ENCODE data around the gene GPC2. TPM values are rescaled to one million over a fixed set of nuclear protein-coding genes. Genes with fewer than 3 reads are reported as not detected.
A peak's percentile ranks its signal among the peaks of the same experiment; 100 is the strongest.
"Not testable (repeated sequence)": the region's sequence is repeated elsewhere in the genome, so short reads cannot be mapped to it uniquely, and the experiment has no call there.

The GPC2 gene, protein sequence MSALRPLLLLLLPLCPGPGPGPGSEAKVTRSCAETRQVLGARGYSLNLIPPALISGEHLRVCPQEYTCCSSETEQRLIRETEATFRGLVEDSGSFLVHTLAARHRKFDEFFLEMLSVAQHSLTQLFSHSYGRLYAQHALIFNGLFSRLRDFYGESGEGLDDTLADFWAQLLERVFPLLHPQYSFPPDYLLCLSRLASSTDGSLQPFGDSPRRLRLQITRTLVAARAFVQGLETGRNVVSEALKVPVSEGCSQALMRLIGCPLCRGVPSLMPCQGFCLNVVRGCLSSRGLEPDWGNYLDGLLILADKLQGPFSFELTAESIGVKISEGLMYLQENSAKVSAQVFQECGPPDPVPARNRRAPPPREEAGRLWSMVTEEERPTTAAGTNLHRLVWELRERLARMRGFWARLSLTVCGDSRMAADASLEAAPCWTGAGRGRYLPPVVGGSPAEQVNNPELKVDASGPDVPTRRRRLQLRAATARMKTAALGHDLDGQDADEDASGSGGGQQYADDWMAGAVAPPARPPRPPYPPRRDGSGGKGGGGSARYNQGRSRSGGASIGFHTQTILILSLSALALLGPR
- 16.7 and 17.2 TPM in 2 replicates for total RNA-seq (2014; rRNA removed; shearing (Covaris generic))

DNA sequence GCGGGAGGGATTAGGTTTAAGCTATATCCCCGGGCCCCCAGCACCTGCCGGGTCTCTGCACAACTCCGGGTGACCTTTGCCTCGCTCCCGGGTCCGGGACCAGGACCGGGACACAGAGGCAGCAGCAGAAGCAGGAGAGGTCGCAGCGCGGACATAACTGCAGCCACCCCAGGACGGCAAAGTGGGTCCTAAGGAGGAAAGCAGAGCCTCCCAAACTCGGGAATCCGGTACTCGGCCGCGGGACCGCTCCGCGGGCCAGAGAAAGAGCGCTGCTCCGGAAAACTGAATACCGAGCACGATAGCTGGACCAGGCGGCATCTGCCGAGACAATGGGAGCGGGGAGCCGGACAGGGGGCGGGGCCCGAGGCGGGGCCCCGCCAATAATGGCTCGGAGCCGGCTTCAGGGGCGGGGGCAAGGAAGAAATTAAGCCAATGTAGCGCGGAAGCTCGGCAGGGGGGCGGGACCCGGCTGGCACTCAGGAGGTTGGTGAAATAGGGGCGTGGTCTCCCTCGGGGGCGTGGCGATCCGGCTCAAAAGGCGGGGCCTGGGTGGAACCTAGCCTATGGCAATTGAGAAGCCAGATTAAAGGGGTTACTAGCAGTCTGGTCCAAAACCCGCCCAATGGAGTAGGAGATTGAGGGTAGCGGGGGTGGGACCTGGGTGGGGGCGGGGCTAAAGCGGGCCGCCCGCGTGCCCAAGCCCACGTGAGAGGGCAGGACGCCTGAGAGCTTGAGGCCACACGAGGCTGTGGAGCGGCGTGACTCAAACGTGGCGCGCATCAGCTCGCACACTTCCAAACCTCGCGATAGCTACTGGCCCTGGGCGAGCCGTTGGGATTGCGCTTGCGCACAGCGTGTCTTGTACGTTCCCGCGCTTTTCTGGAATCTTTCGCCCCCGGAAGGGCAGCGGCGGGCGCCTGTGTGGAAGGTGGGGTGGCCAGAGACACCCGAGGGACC, at the start of gene GPC2, which contains the start of gene STAG3:
GPC2 (minus strand) TSS at position 337 of the 957 bp plus-strand sequence; CDS start at position 155, 182 bp downstream.
STAG3 (plus strand) TSS at position 874 of the 957 bp plus-strand sequence. CDS start 2,639 bp downstream, outside the sequence.
- H3K4me3 ChIP-seq = peak within 1 kb of the TSS; percentile 83
- H3K4me1 ChIP-seq = 0 out of 2 replicates have a peak, but pooled peaks cover 3% of the 10 kb centered on the region
- peak; percentile 99 for DNase-seq
- H3K27me3 ChIP-seq = no peaks in the 10 kb centered on the region
- H3K27ac ChIP-seq = peak within 1 kb of the TSS; percentile 45
- no peaks in the 10 kb centered on the region for H3K9me3 ChIP-seq (replicated peaks)
- H3K36me3 ChIP-seq = peaks cover 8% of the 10 kb centered on the region

- not testable (repeated sequence) for H3K9me3 ChIP-seq (replicated peaks); H3K27me3 ChIP-seq; H3K36me3 ChIP-seq; H3K27ac ChIP-seq; DNase-seq; H3K4me1 ChIP-seq; H3K4me3 ChIP-seq
These were observed 47.7 kb upstream of the GPC2 start for GRCh38 chr7:100224891-100225290.

GRCh38 chr7:100223376-100223927, 46.3 kb upstream of the GPC2 start:
- not testable (repeated sequence) for H3K9me3 ChIP-seq (replicated peaks); H3K4me1 ChIP-seq; H3K27me3 ChIP-seq; H3K4me3 ChIP-seq; H3K27ac ChIP-seq; DNase-seq; H3K36me3 ChIP-seq

DNA sequence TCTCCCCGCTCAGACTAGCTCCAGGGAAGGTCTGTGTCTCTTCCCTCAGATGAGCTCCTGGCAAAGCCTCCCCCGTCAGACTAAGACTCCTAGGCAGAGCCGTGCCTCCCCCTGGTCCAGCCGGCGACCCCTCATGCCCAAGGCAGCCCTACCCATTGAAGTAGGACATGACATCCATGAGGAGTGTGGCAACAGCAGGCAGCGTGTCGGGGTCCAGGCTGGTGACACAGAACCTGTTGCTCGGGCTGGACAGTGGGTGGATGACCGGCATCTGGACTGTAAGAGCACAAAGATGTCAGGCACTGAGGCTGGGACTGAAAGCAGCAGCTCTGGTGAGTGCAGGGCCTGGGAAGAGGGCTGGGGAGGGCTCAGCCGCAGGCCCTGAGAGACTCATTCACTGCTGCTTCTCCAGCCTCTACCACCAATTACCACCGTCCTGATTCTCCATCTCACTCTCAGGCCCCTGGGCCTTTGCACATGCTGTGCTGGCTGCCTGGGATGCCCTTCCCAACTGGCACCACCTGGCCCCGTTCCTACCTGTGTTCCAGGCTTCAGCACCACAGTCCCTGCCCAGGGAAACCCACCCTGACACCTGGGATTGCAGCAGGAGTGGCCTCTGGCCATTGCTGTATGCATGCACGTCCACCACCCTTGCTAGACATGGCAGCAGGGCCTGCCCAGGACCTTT, 45.4 kb upstream of the GPC2 start:
- Histone ChIP-seq H3K4me3 (no peak overlapping the region), H3K36me3 (no peaks in the 10 kb centered on the region), H3K9me3 (replicated peaks) (no peaks in the 10 kb centered on the region), H3K4me1 (no peaks in the 10 kb centered on the region), H3K27me3 (no peaks in the 10 kb centered on the region), H3K27ac (no peak overlapping the region)
- no peak for DNase-seq

- Histone ChIP-seq H3K27ac (no peak overlapping the region), H3K9me3 (replicated peaks) (no peaks in the 10 kb centered on the region), H3K4me1 (no peaks in the 10 kb centered on the region), H3K4me3 (no peak overlapping the region), H3K27me3 (no peaks in the 10 kb centered on the region), H3K36me3 (no peaks in the 10 kb centered on the region)
- DNase-seq = no peak
These were observed 44.7 kb upstream of the GPC2 start for GRCh38 chr7:100221767-100222444.

DNA sequence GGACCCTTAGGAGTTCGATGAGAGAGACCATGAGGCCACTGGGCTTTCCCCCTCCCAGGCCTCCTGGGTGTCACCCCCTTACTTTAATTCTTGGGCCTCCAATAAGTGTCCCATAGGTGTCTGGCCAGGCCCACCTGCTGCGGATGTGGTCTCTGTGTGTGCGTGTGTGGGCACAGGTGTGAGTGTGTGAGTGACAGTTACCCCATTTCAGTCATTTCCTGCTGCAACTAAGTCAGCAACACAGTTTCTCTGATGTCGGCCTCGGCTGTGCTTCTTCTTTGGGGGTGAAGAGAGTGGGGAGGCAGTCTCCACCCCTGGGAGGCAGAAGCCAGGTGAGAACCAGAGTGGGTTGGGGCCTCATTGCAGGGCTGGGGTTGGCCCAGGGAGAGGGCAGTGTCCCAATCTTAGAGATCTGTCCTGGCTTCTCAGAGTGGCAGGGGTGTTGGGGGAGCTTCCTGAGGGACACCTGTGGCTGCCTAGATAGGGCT, 44.1 kb upstream of the GPC2 start:
- Histone ChIP-seq H3K27ac (no peak overlapping the region), H3K4me3 (no peak overlapping the region), H3K27me3 (no peaks in the 10 kb centered on the region), H3K4me1 (no peaks in the 10 kb centered on the region), H3K36me3 (no peaks in the 10 kb centered on the region), H3K9me3 (replicated peaks) (no peaks in the 10 kb centered on the region)
- no peak for DNase-seq

GRCh38 chr7:100220586-100221230, 43.5 kb upstream of the GPC2 start:
- no peaks in the 10 kb centered on the region for H3K4me1 ChIP-seq
- H3K27ac ChIP-seq = no peak overlapping the region
- H3K4me3 ChIP-seq = no peak overlapping the region
- H3K36me3 ChIP-seq = no peaks in the 10 kb centered on the region
- no peak for DNase-seq
- no peaks in the 10 kb centered on the region for H3K9me3 ChIP-seq (replicated peaks)
- H3K27me3 ChIP-seq = no peaks in the 10 kb centered on the region

GRCh38 chr7:100219801-100220585, 42.8 kb upstream of the GPC2 start, which contains the start of gene PVRIG:
PVRIG (plus strand) TSS chr7:100219949; CDS start chr7:100219971, 22 bp downstream.
- H3K27me3 ChIP-seq; DNase-seq; H3K36me3 ChIP-seq; H3K4me1 ChIP-seq; H3K9me3 ChIP-seq (replicated peaks); H3K4me3 ChIP-seq; H3K27ac ChIP-seq: not testable (repeated sequence)

DNA sequence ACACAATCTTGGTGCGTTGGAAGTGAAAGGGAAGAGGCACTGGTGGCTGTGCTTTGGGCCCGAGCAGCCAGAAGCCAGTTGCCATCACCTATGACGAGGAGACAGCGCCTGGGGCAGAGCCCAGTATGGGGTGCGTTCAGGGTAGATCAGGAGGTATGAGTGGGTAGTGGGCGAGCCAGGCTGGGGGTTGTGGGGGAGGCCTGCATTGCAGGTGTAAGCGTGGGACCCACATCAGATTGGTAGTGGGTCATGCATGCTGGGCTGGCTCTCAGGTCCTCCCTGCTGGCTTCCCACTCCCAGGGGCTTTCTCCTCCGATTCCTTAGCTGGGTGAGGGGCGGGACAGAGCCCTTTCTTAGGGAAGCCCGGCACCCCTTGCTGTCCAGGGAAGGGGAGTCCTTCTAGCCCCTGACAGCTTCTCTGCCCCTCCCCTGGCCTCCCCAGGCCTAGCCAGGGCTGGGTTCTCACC, 42.1 kb upstream of the GPC2 start:
- no peak for DNase-seq
- H3K36me3 ChIP-seq = no peaks in the 10 kb centered on the region
- no peak overlapping the region for H3K27ac ChIP-seq
- no peaks in the 10 kb centered on the region for H3K4me1 ChIP-seq
- H3K4me3 ChIP-seq = no peak overlapping the region
- H3K9me3 ChIP-seq (replicated peaks) = no peaks in the 10 kb centered on the region
- H3K27me3 ChIP-seq = no peaks in the 10 kb centered on the region

- not testable (repeated sequence) for H3K36me3 ChIP-seq; H3K4me1 ChIP-seq; H3K9me3 ChIP-seq (replicated peaks); H3K27me3 ChIP-seq; H3K27ac ChIP-seq; H3K4me3 ChIP-seq
- DNase-seq = peak in 1 of 2 experiments; percentile 82
These were observed 40.8 kb upstream of the GPC2 start for GRCh38 chr7:100217934-100218333.

DNA sequence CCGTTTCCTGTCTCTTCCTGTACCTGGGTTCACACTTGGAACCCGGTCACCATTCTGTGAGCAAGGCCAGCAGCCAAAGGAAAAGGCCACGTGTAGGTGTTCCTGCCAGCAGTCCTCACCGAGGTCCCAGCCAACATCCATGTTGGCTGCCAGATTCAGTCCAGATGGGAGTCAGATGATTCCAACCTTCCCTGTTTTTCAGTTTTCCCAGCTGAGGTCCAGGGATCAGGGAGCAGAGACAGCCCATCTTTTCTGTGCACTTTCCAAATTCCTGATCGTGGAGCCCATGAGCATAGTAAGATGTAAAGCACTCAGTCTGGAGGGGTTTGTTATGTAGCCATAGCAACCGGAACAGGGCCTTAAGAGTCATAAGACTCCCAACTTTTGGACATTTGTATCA, 38.7 kb upstream of the GPC2 start:
- no peak overlapping the region for H3K27ac ChIP-seq
- no peaks in the 10 kb centered on the region for H3K36me3 ChIP-seq
- no peak overlapping the region for H3K4me3 ChIP-seq
- no peaks in the 10 kb centered on the region; the same call in 1 of the 2 replicates for H3K4me1 ChIP-seq
- H3K9me3 ChIP-seq (replicated peaks) = no peaks in the 10 kb centered on the region
- no peaks in the 10 kb centered on the region for H3K27me3 ChIP-seq
- no peak for DNase-seq

GRCh38 chr7:100214356-100214755, 37.2 kb upstream of the GPC2 start:
- not testable (repeated sequence) for H3K9me3 ChIP-seq (replicated peaks); DNase-seq; H3K27me3 ChIP-seq; H3K4me1 ChIP-seq; H3K4me3 ChIP-seq; H3K36me3 ChIP-seq; H3K27ac ChIP-seq
